K562 (cell line): ENCODE data around the gene ZC3H8. TPM values are rescaled to one million over a fixed set of nuclear protein-coding genes. Genes with fewer than 3 reads are reported as not detected.
A peak's percentile ranks its signal among the peaks of the same experiment; 100 is the strongest.

Source experiments
- BHLHE40 ChIP-seq: IDR thresholded peaks from 2 replicates; pipeline ENCODE4 v1.6.1; 2011; ENCODE audit warnings: low read length, improper control_type of control experiment
- BRD9 ChIP-seq: fragments of 450-650 bp; IDR thresholded peaks from 2 replicates; pipeline ENCODE4 v1.6.1; 2018; ENCODE audit warnings: low read depth; ENCODE audit not compliant: partially characterized antibody
- C11orf30 ChIP-seq: fragments of 450-650 bp; IDR thresholded peaks from 2 replicates; pipeline ENCODE4 v1.6.1; 2016; ENCODE audit warnings: low read depth, mild to moderate bottlenecking
- CBX1 ChIP-seq: sonication (generic); IDR thresholded peaks from 2 replicates; pipeline ENCODE4 v1.6.1; 2016; ENCODE audit warnings: antibody characterized with exemption, low read depth, mild to moderate bottlenecking
- ELF1 ChIP-seq: fragments of 200-800 bp; sonication (Bioruptor generic); IDR thresholded peaks from 2 replicates; pipeline ENCODE4 v1.6.1; 2016; ENCODE audit warnings: missing genetic modification characterization, missing compliant biosample characterization
- HLTF ChIP-seq: fragments of 450-650 bp; IDR thresholded peaks from 2 replicates; pipeline ENCODE4 v1.6.1; 2016
- HMG20B ChIP-seq: fragments of 250-450 bp; sonication (Bioruptor Pico); IDR thresholded peaks from 2 replicates; pipeline ENCODE4 v1.5.0; 2021; ENCODE audit warnings: mild to moderate bottlenecking
- KAT8 ChIP-seq: fragments of 450-650 bp; IDR thresholded peaks from 2 replicates; pipeline ENCODE4 v1.6.1; 2016; ENCODE audit warnings: low read depth, mild to moderate bottlenecking
- MBD2 ChIP-seq: sonication (generic); IDR thresholded peaks from 2 replicates; pipeline ENCODE4 v1.6.1; 2016; ENCODE audit warnings: low read depth, borderline replicate concordance
- MYBL2 ChIP-seq, 2 experiments: fragments of 450-650 bp in 1 of 2; sonication (generic) in 1 of 2; formaldehyde crosslinking in 1 of 2; IDR thresholded peaks; 2 replicates each; pipeline versions ENCODE4 v1.6.1 to v1.8.1; 2017 to 2022; ENCODE audit warnings: borderline replicate concordance in 1 of 2, inconsistent platforms in 1 of 2, low read depth in 1 of 2, mild to moderate bottlenecking in 1 of 2, missing genetic modification reagents in 1 of 2, moderate library complexity in 1 of 2
- NFATC3 ChIP-seq: fragments of 450-650 bp; IDR thresholded peaks from 2 replicates; pipeline ENCODE4 v1.6.1; 2017; ENCODE audit warnings: mild to moderate bottlenecking
- POLR2A ChIP-seq: fragments of 450-650 bp; conservative IDR thresholded peaks from 2 replicates; pipeline ENCODE4 v1.6.1; 2016
- RNF2 ChIP-seq: sonication (generic); IDR thresholded peaks from 2 replicates; pipeline ENCODE4 v1.6.1; 2016
- SP2 ChIP-seq: IDR thresholded peaks from 2 replicates; pipeline ENCODE4 v1.6.1; 2011; ENCODE audit warnings: mild to moderate bottlenecking, low read depth, low read length, moderate library complexity; ENCODE audit not compliant: poor library complexity, severe bottlenecking; ENCODE audit errors: extremely low read depth
- ZNF586 ChIP-seq: fragments of 450-650 bp; formaldehyde crosslinking; conservative IDR thresholded peaks from 2 replicates; pipeline ENCODE4 v1.4.0; 2020; ENCODE audit warnings: mild to moderate bottlenecking, moderate library complexity
- ZNF668 ChIP-seq: fragments of 250-450 bp; sonication (Bioruptor Pico); IDR thresholded peaks from 2 replicates; pipeline ENCODE4 v1.8.0; 2022; ENCODE audit warnings: mild to moderate bottlenecking, inconsistent platforms
- polyA plus RNA-seq, 8 experiments: library from polyadenylated mRNA; depleted of rRNA in 4 of 8; stranded (reverse) in 5 of 8; unstranded in 3 of 8; fragments of >200 nt; fragmentation: Nextera tagmentation in 2 of 8; fragmentation: Illumina TruSeq in 1 of 8; extraction: Ambion mirVana in 2 of 8; extraction: Trizol in 1 of 8; gene quantifications; 2 replicates each; pipeline versions ENCODE4 v1.2.1 to v1.2.3, GENCODE V29; 2011 to 2014; ENCODE audit warnings: inconsistent platforms in 1 of 8, missing spikeins in 1 of 8
- total RNA-seq, 7 experiments: library from RNA; depleted of rRNA in 6 of 7; stranded (reverse); fragments of >200 nt in 6 of 7; fragmentation: Illumina TruSeq in 2 of 7; extraction: Trizol in 2 of 7; gene quantifications; 2 replicates each; pipeline versions ENCODE4 v1.2.1 to v1.2.3, GENCODE V29; 2011 to 2021; ENCODE audit warnings: low replicate concordance in 1 of 7
- TF ChIP-seq, protein P1 (sequence below): sonication (generic); formaldehyde crosslinking; IDR thresholded peaks from 2 replicates; pipeline ENCODE4 v1.8.0; 2022; ENCODE audit warnings: missing genetic modification reagents, mild to moderate bottlenecking, borderline replicate concordance
- TF ChIP-seq, protein P2 (sequence below): sonication (generic); formaldehyde crosslinking; IDR thresholded peaks from 2 replicates; pipeline ENCODE4 v1.8.0; 2022; ENCODE audit warnings: mild to moderate bottlenecking, missing genetic modification reagents
- TF ChIP-seq, protein P3 (sequence below): sonication (generic); formaldehyde crosslinking; IDR thresholded peaks from 2 replicates; pipeline ENCODE4 v1.8.0; 2022; ENCODE audit warnings: mild to moderate bottlenecking, missing genetic modification reagents
- TF ChIP-seq, protein P4 (sequence below), 3 experiments: fragments of 200-800 bp in 1 of 3; sonication (Bioruptor generic) in 1 of 3; sonication (generic) in 1 of 3; formaldehyde crosslinking in 1 of 3; IDR thresholded peaks; 2 replicates each; pipeline versions ENCODE4 v1.6.1 to v1.8.0; 2016 to 2022; ENCODE audit warnings: mild to moderate bottlenecking in 2 of 3, missing compliant biosample characterization in 2 of 3, missing genetic modification characterization in 2 of 3, missing genetic modification reagents in 1 of 3

The ZC3H8 gene
- total and polyA plus RNA-seq, 9 of the 15 experiments (the other 6 are each of a cell fraction or from before 2014, with no cell fraction given): 11.6 to 41.5 (median 27.5) TPM

DNA sequence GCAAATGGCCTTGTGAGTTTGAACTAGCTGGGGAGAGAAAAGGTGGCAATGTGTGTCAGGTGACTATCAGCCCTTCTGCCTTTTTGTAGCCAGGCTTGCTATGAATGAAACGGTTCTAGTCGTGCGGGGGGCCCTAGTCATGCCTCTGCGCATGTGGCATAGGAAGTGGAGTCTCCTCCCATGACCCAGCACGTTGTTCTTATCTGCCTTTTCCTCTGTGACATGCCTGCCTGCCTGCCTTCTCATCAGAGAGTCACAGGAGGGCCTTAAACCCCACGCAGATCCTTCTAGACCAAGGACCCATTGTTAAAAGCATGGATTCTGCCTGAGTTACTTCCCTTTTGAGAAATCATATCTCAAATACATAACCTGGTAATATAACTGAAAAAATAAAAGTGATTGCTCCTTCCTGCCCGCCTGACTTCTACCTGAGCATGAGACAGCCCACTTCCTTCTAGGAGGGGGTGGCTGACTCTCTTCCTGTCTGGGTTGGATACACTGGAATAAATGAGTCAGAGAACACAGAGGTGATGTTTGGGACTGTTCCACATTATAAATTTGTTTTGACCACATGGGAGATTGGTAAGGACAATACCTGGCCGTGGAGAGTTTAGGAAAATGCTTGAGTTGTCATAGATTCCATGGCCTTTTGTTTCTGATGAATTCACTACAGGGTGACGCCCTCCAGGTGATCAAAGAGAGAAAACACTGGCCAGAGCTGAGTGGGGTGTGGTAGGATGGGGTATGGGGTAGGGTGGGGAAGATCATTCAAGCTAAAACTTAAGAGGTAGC, 66.8 kb downstream of the ZC3H8 start (continued):
- TF ChIP-seq ZNF668 (CRISPR knock-in tag) (no peak), KAT8 (no peak), MBD2 (no peak), HMG20B (no peak), NFATC3 (peak; percentile 94), C11orf30 (peak; percentile 33; the same call in 1 of the 2 replicates), RNF2 (peak; percentile 57; the same call in 1 of the 2 replicates), BHLHE40 (peak; percentile 62), CBX1 (no peak), MYBL2 (IDR thresholded peaks at IDR 0.05; ENCODE audit: low read depth) (no peak), MYBL2 (CRISPR knock-in tag; IDR thresholded peaks at IDR 0.05; ENCODE audit: borderline replicate concordance) (no peak), HLTF (no peak), BRD9 (no peak), ZNF586 (CRISPR knock-in tag) (no peak), ELF1 (peak; percentile 64), POLR2A (peak; percentile 46; the same call in 1 of the 2 replicates), SP2 (no peak)
- TF ChIP-seq, protein P1, sequence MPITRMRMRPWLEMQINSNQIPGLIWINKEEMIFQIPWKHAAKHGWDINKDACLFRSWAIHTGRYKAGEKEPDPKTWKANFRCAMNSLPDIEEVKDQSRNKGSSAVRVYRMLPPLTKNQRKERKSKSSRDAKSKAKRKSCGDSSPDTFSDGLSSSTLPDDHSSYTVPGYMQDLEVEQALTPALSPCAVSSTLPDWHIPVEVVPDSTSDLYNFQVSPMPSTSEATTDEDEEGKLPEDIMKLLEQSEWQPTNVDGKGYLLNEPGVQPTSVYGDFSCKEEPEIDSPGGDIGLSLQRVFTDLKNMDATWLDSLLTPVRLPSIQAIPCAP (CRISPR knock-in tag): no peak
- TF ChIP-seq, protein P2, sequence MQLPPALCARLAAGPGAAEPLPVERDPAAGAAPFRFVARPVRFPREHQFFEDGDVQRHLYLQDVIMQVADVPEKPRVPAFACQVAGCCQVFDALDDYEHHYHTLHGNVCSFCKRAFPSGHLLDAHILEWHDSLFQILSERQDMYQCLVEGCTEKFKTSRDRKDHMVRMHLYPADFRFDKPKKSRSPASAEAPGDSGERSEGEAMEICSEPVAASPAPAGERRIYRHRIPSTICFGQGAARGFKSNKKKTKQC: peak; percentile 58; the same call in 1 of the 2 replicates
- TF ChIP-seq, protein P3, sequence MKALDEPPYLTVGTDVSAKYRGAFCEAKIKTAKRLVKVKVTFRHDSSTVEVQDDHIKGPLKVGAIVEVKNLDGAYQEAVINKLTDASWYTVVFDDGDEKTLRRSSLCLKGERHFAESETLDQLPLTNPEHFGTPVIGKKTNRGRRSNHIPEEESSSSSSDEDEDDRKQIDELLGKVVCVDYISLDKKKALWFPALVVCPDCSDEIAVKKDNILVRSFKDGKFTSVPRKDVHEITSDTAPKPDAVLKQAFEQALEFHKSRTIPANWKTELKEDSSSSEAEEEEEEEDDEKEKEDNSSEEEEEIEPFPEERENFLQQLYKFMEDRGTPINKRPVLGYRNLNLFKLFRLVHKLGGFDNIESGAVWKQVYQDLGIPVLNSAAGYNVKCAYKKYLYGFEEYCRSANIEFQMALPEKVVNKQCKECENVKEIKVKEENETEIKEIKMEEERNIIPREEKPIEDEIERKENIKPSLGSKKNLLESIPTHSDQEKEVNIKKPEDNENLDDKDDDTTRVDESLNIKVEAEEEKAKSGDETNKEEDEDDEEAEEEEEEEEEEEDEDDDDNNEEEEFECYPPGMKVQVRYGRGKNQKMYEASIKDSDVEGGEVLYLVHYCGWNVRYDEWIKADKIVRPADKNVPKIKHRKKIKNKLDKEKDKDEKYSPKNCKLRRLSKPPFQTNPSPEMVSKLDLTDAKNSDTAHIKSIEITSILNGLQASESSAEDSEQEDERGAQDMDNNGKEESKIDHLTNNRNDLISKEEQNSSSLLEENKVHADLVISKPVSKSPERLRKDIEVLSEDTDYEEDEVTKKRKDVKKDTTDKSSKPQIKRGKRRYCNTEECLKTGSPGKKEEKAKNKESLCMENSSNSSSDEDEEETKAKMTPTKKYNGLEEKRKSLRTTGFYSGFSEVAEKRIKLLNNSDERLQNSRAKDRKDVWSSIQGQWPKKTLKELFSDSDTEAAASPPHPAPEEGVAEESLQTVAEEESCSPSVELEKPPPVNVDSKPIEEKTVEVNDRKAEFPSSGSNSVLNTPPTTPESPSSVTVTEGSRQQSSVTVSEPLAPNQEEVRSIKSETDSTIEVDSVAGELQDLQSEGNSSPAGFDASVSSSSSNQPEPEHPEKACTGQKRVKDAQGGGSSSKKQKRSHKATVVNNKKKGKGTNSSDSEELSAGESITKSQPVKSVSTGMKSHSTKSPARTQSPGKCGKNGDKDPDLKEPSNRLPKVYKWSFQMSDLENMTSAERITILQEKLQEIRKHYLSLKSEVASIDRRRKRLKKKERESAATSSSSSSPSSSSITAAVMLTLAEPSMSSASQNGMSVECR (CRISPR knock-in tag): no peak
- TF ChIP-seq, protein P4, sequence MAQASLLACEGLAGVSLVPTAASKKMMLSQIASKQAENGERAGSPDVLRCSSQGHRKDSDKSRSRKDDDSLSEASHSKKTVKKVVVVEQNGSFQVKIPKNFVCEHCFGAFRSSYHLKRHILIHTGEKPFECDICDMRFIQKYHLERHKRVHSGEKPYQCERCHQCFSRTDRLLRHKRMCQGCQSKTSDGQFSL (CRISPR knock-in tag; IDR thresholded peaks at IDR 0.05): peak; percentile 40; the same call in 1 of the 2 replicates
- TF ChIP-seq, protein P4 (tag; IDR thresholded peaks at IDR 0.05): no peak
